Right atrium auricular region (tissue), 2 donors: Measurements from ENCODE around the gene SIGLEC12. TPM values are rescaled to one million over a fixed set of nuclear protein-coding genes. Genes with fewer than 3 reads are reported as not detected.
"Not testable (repeated sequence)": the region's sequence is repeated elsewhere in the genome, so short reads cannot be mapped to it uniquely, and the experiment has no call there.

Source experiments
- DNase-seq: peaks from one replicate; pipeline ENCODE4 v3.0.0-alpha.2; 2019; ENCODE audit warnings: low spot score
- H3K27ac ChIP-seq, 2 donors: fragments of 200-600 bp; sonication (generic); 1 replicate in 1 of 2; 2 replicates in 1 of 2; pipeline ENCODE4 v1.5.1; 2016 to 2019
- H3K27me3 ChIP-seq, 2 donors: fragments of 200-600 bp; sonication (generic); one replicate each; pipeline versions ENCODE4 v1.5.1 to v1.6.0; 2017 to 2019
- H3K36me3 ChIP-seq: fragments of 200-600 bp; sonication (generic); one replicate; pipeline ENCODE4 v1.5.1; 2016
- H3K4me1 ChIP-seq, 2 donors: fragments of 200-600 bp; sonication (generic); one replicate each; pipeline versions ENCODE4 v1.5.1 to v1.6.0; 2017 to 2019
- H3K4me3 ChIP-seq, 2 donors: fragments of 200-600 bp; sonication (generic); 1 replicate in 1 of 2; 2 replicates in 1 of 2; pipeline ENCODE4 v1.5.1; 2017 to 2019; ENCODE audit warnings: mild to moderate bottlenecking in 1 of 2, moderate library complexity in 1 of 2
- H3K9me3 ChIP-seq, 2 donors: fragments of 200-600 bp; sonication (generic); one replicate each; pipeline ENCODE4 v1.5.1; 2019
- CTCF ChIP-seq, 2 donors: fragments of 200-600 bp; sonication (generic); IDR thresholded peaks; one replicate each; pipeline ENCODE4 v1.5.1; 2019; ENCODE audit warnings: antibody characterized with exemption in 2 of 2
- total RNA-seq, 2 donors: library from RNA; depleted of rRNA; stranded (reverse); fragments of >200 nt; gene quantifications; one replicate each; pipeline ENCODE4 v1.1.0, GENCODE V29; 2016

Gene SIGLEC12
- total RNA-seq, 2 donors from 2014 or later = not detected

GRCh38 chr19:51457351-51458013, 44.1 kb downstream of the SIGLEC12 start:
- H3K36me3 ChIP-seq = no peaks in the 10 kb centered on the region
- no peaks in the 10 kb centered on the region for H3K4me1 ChIP-seq
- H3K27ac ChIP-seq = no peak overlapping the region
- H3K4me3 ChIP-seq = no peak overlapping the region
- no peak for DNase-seq
- H3K9me3 ChIP-seq = no peaks in the 10 kb centered on the region
- TF ChIP-seq CTCF (IDR thresholded peaks at IDR 0.05) = no peak
- H3K27me3 ChIP-seq = no peaks in the 10 kb centered on the region

- Histone ChIP-seq H3K4me1 (no peaks in the 10 kb centered on the region), H3K27ac (no peak overlapping the region), H3K9me3 (no peaks in the 10 kb centered on the region), H3K4me3 (no peak overlapping the region), H3K36me3 (no peaks in the 10 kb centered on the region), H3K27me3 (no peaks in the 10 kb centered on the region)
- no peak for DNase-seq
- no peak for TF ChIP-seq CTCF (IDR thresholded peaks at IDR 0.05)
Measured at GRCh38 chr19:51456541-51457290, 44.9 kb downstream of the SIGLEC12 start.

GRCh38 chr19:51450730-51451307, 50.8 kb downstream of the SIGLEC12 start:
- Histone ChIP-seq H3K27me3 (no peaks in the 10 kb centered on the region), H3K9me3 (no peaks in the 10 kb centered on the region), H3K27ac (no peak overlapping the region), H3K36me3 (no peaks in the 10 kb centered on the region), H3K4me1 (no peaks in the 10 kb centered on the region), H3K4me3 (no peak overlapping the region)
- DNase-seq = no peak
- no peak for TF ChIP-seq CTCF (IDR thresholded peaks at IDR 0.05)

GRCh38 chr19:51448411-51449016, 53.1 kb downstream of the SIGLEC12 start:
- Histone ChIP-seq H3K36me3 (no peaks in the 10 kb centered on the region), H3K4me1 (no peaks in the 10 kb centered on the region), H3K27ac (no peak overlapping the region), H3K9me3 (no peaks in the 10 kb centered on the region), H3K4me3 (no peak overlapping the region), H3K27me3 (no peaks in the 10 kb centered on the region)
- DNase-seq = no peak
- TF ChIP-seq CTCF (IDR thresholded peaks at IDR 0.05) = no peak

- Histone ChIP-seq H3K27me3 (no peaks in the 10 kb centered on the region), H3K4me1 (no peaks in the 10 kb centered on the region), H3K9me3 (no peaks in the 10 kb centered on the region), H3K27ac (no peak overlapping the region), H3K4me3 (no peak overlapping the region), H3K36me3 (no peaks in the 10 kb centered on the region)
- TF ChIP-seq CTCF (IDR thresholded peaks at IDR 0.05) = no peak
- DNase-seq = no peak
Measured at GRCh38 chr19:51448011-51448410, 53.6 kb downstream of the SIGLEC12 start.

GRCh38 chr19:51447510-51447909, 54.1 kb downstream of the SIGLEC12 start:
- H3K27me3 ChIP-seq, H3K9me3 ChIP-seq, H3K27ac ChIP-seq, H3K4me3 ChIP-seq, DNase-seq, H3K36me3 ChIP-seq, H3K4me1 ChIP-seq: not testable (repeated sequence)
